ENCODE measurements around the gene CTDSPL2.

CTDSPL2 gene

DNA sequence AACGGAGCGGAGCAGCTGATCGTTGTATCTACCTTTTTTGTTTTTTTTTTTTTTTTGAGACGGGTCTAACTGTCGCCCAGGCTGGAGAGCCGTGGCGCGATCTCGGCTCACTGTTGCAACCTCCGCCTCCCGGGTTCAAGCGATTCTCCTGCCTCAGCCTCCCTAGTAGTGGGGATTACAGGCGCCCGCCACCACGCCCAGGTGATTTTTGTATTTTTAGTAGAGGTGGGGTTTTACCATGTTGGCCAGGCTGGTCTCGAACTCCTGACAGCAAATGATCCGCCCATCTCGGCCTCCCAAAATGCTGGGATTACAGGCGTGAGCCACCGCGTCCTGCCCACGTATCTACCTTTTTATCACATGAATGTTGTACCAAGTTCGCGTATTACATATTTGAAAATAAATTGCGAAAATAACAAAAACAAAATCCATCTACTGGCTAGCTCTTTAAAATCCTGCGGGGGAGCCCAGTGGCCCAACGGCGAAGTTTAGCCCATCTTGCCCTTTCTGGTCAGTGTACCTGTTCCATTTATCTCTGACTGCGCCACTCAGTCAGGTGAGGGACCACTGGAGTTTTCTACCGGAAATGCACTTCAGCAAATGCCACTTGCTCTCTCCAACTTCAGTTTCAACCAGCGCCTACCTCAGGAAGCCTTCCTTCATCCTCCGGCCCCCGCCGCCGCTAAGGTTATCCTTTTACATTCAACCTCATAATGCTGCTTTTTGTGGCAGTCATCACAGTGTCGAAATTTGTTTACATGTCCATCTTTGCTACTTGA lies 108.3 kb downstream of the CTDSPL2 start:
- TF ChIP-seq, protein P1, sequence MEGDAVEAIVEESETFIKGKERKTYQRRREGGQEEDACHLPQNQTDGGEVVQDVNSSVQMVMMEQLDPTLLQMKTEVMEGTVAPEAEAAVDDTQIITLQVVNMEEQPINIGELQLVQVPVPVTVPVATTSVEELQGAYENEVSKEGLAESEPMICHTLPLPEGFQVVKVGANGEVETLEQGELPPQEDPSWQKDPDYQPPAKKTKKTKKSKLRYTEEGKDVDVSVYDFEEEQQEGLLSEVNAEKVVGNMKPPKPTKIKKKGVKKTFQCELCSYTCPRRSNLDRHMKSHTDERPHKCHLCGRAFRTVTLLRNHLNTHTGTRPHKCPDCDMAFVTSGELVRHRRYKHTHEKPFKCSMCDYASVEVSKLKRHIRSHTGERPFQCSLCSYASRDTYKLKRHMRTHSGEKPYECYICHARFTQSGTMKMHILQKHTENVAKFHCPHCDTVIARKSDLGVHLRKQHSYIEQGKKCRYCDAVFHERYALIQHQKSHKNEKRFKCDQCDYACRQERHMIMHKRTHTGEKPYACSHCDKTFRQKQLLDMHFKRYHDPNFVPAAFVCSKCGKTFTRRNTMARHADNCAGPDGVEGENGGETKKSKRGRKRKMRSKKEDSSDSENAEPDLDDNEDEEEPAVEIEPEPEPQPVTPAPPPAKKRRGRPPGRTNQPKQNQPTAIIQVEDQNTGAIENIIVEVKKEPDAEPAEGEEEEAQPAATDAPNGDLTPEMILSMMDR (conservative IDR thresholded peaks at IDR 0.05; ENCODE audit: low read length), result no peak
- no peak for TF ChIP-seq EZH2phosphoT487 (IDR thresholded peaks at IDR 0.05; ENCODE audit: borderline replicate concordance)
- Histone ChIP-seq H3K9me2 (replicated peaks; ENCODE audit: low read depth, low read length) (no peaks in the 10 kb centered on the region), H2AFZ (ENCODE audit: low read length) (peak overlapping the region; percentile 88), H3K9me3 (ENCODE audit: insufficient read depth, low read depth, low read length) (no peaks in the 10 kb centered on the region), H3K27me3 (ENCODE audit: insufficient read depth, low read length, poor library complexity, severe bottlenecking) (no peaks in the 10 kb centered on the region), H3K4me2 (ENCODE audit: low read depth, low read length, poor library complexity, severe bottlenecking) (peak overlapping the region; percentile 96), H3K4me1 (ENCODE audit: insufficient read depth, low read length, poor library complexity, severe bottlenecking) (peaks cover 31% of the 10 kb centered on the region), H3K79me2 (ENCODE audit: insufficient read depth, low read length) (peaks cover 50% of the 10 kb centered on the region), H3K4me3 (ENCODE audit: low read length, poor library complexity, severe bottlenecking) (peak overlapping the region; percentile 82), H3K9ac (ENCODE audit: low read depth, low read length, poor library complexity, severe bottlenecking) (peak overlapping the region; percentile 88), H3F3A (ENCODE audit: low read depth) (no peaks in the 10 kb centered on the region), H4K20me1 (ENCODE audit: insufficient read depth, low read length, poor library complexity, severe bottlenecking) (peaks cover 16% of the 10 kb centered on the region), H3K36me3 (ENCODE audit: insufficient read depth, low read length) (no peaks in the 10 kb centered on the region)

DNA sequence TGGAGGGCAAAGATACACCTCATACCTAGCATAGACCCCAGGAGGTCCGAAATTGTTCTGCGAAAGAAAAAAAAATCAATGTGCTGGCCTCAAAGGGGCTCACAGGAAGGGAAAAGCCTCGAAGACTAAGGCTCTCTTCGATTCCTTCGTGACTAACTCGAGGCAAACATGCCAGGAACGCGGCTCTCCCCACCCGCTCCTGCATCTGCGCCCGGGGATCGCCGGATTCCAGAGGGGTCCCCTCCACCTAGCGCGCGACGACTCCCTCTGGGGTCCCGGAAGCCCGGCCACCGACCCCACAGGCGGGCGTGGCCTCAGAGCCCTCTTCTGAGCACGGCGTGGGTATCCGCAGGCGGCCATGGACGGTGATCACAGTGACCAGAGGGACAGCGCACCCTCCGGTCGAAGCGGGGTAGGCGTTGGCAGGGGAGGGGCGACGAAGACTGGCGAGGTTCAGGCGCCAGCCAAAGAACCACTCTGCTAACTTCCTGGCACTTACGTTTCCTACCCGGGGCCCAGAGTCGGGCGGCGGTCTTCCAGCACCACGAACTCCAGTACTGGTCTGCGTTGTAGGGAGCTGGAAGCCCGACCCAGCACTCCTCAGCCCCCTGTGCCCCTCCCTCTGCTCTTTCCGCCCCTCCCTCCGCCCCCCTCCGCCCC lies 109.0 kb downstream of the CTDSPL2 start:
- H4K20me1 ChIP-seq (ENCODE audit: insufficient read depth, low read length, poor library complexity, severe bottlenecking), result peaks cover 23% of the 10 kb centered on the region
- H3F3A ChIP-seq (ENCODE audit: low read depth), result no peaks in the 10 kb centered on the region
- H3K36me3 ChIP-seq (ENCODE audit: insufficient read depth, low read length), result no peaks in the 10 kb centered on the region
- H3K4me1 ChIP-seq (ENCODE audit: insufficient read depth, low read length, poor library complexity, severe bottlenecking), result peaks cover 38% of the 10 kb centered on the region
- H3K9ac ChIP-seq (ENCODE audit: low read depth, low read length, poor library complexity, severe bottlenecking), result peak overlapping the region; percentile 88
- peak overlapping the region; percentile 96 for H3K4me2 ChIP-seq (ENCODE audit: low read depth, low read length, poor library complexity, severe bottlenecking)
- peak overlapping the region; percentile 82 for H3K4me3 ChIP-seq (ENCODE audit: low read length, poor library complexity, severe bottlenecking)
- no peaks in the 10 kb centered on the region for H3K9me3 ChIP-seq (ENCODE audit: insufficient read depth, low read depth, low read length)
- no peaks in the 10 kb centered on the region for H3K9me2 ChIP-seq (replicated peaks; ENCODE audit: low read depth, low read length)
- TF ChIP-seq, protein P1 (conservative IDR thresholded peaks at IDR 0.05; ENCODE audit: low read length), result peak; percentile 46
- no peak for TF ChIP-seq EZH2phosphoT487 (IDR thresholded peaks at IDR 0.05; ENCODE audit: borderline replicate concordance)
- H3K79me2 ChIP-seq (ENCODE audit: insufficient read depth, low read length), result peaks cover 57% of the 10 kb centered on the region
- peak overlapping the region; percentile 88 for H2AFZ ChIP-seq (ENCODE audit: low read length)
- no peaks in the 10 kb centered on the region for H3K27me3 ChIP-seq (ENCODE audit: insufficient read depth, low read length, poor library complexity, severe bottlenecking)

DNA sequence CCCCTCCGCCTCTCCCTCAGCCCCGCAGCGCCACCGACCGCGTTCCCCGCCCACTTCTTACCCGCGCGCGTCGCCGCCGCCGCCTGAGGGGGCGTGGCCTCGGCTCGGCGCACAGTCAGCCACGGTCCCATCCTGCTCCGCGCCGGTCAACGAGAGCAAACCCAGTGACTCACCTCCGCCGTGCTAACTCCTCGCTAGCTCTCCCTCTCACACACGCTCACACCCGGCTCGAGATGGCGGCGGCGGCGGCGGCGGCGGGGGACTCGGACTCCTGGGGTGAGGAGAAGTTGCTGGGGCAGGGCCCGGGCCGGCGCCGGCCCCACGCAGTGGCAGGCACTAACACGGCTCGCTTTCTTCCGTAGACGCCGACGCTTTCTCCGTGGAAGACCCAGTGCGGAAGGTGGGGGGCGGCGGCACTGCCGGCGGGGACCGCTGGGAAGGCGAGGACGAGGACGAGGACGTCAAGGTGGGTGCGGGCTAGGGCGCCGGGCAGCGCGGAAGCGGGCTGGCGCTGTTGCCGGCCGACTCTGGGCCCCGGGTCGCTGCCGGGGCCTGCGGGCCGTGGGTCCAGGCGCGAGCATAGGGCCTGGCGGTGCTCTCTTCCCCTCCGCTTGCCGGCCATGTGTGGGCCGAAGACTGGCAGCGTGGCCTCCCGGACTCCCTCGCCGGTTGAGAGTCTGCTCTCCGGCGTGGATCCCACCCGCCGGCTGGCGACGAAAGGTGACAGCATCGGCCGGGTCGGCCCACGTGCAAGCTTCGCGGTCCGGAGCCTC lies 109.7 kb downstream of the CTDSPL2 start, which contains the start of gene EIF3J:
TSS of gene EIF3J (plus strand) at position 186 of the 773 bp plus-strand sequence. CDS start at position 234, 48 bp downstream.
- Histone ChIP-seq H4K20me1 (ENCODE audit: insufficient read depth, low read length, poor library complexity, severe bottlenecking) (peaks cover 30% of the 10 kb centered on the region), H3K36me3 (ENCODE audit: insufficient read depth, low read length) (no peaks in the 10 kb centered on the region), H3K4me3 (ENCODE audit: low read length, poor library complexity, severe bottlenecking) (peak within 1 kb of the TSS; percentile 88), H3K4me1 (ENCODE audit: insufficient read depth, low read length, poor library complexity, severe bottlenecking) (peaks cover 46% of the 10 kb centered on the region), H3K9me3 (ENCODE audit: insufficient read depth, low read depth, low read length) (no peaks in the 10 kb centered on the region), H3K9me2 (replicated peaks; ENCODE audit: low read depth, low read length) (no peaks in the 10 kb centered on the region), H3K4me2 (ENCODE audit: low read depth, low read length, poor library complexity, severe bottlenecking) (peak within 1 kb of the TSS; percentile 96), H3K27me3 (ENCODE audit: insufficient read depth, low read length, poor library complexity, severe bottlenecking) (no peaks in the 10 kb centered on the region), H3K79me2 (ENCODE audit: insufficient read depth, low read length) (peaks cover 64% of the 10 kb centered on the region), H3K9ac (ENCODE audit: low read depth, low read length, poor library complexity, severe bottlenecking) (peak within 1 kb of the TSS; percentile 88), H3F3A (ENCODE audit: low read depth) (no peaks in the 10 kb centered on the region), H2AFZ (ENCODE audit: low read length) (peak within 1 kb of the TSS; percentile 88)
- TF ChIP-seq EZH2phosphoT487 (IDR thresholded peaks at IDR 0.05; ENCODE audit: borderline replicate concordance), result no peak
- TF ChIP-seq, protein P1 (conservative IDR thresholded peaks at IDR 0.05; ENCODE audit: low read length), result no peak

Data from Loucy (cell line).